CD4-positive, alpha-beta T cell (primary cell): ENCODE data around the gene CASP10. TPM values are rescaled to one million over a fixed set of nuclear protein-coding genes. Genes with fewer than 3 reads are reported as not detected.

Experiments
- ATAC-seq: fragments of 200-7000 bp; cut with Tn5 transposase; one replicate; pipeline ENCODE4 v1.10.0; 2022; ENCODE audit warnings: mild to moderate bottlenecking; ENCODE audit not compliant: poor library complexity
- CTCF ChIA-PET: fragments of 350-600 bp; sonication (Branson Sonifier 250); formaldehyde crosslinking; loops from one replicate; lab custom pipeline; 2021; ENCODE audit warnings: antibody characterized with exemption, inconsistent platforms; lab: Charles Lee
- POLR2A ChIA-PET: fragments of 350-600 bp; sonication (Branson Sonifier 250); formaldehyde crosslinking; loops from one replicate; lab custom pipeline; 2021; ENCODE audit warnings: antibody characterized with exemption, inconsistent platforms; lab: Charles Lee
- DNase-seq, 14 experiments: peaks; one replicate each; pipeline ENCODE4 v3.0.0-alpha.2; 2013 to 2020; ENCODE audit warnings: mixed read lengths in 2 of 14
- H3K27ac ChIP-seq, 2 donors: one replicate each; pipeline versions ENCODE4 v1.5.1 to v1.7.0; 2013; ENCODE audit warnings: low read length in 2 of 2, low read depth in 1 of 2, mild to moderate bottlenecking in 1 of 2
- H3K27me3 ChIP-seq, 2 experiments: 1 replicate in 1 of 2; 2 replicates in 1 of 2; pipeline versions ENCODE4 v1.6.1 to v1.7.0; 2013; ENCODE audit warnings: low read length in 2 of 2, control low read depth in 1 of 2, mild to moderate bottlenecking in 1 of 2, moderate library complexity in 1 of 2; ENCODE audit not compliant: insufficient read depth in 2 of 2, control insufficient read depth in 1 of 2
- H3K36me3 ChIP-seq: one replicate; pipeline ENCODE4 v1.6.1; 2013; ENCODE audit warnings: low read length, control low read depth; ENCODE audit not compliant: insufficient read depth
- H3K4me1 ChIP-seq: one replicate; pipeline ENCODE4 v1.6.1; 2013; ENCODE audit warnings: low read length, control low read depth; ENCODE audit not compliant: insufficient read depth
- H3K4me3 ChIP-seq: one replicate; pipeline ENCODE4 v1.5.1; 2013; ENCODE audit warnings: mild to moderate bottlenecking, low read length, moderate library complexity
- H3K9me3 ChIP-seq, 2 experiments: 1 replicate in 1 of 2; 2 replicates in 1 of 2; pipeline versions ENCODE4 v1.6.1 to v1.7.0; 2013; ENCODE audit warnings: low read length in 2 of 2, mild to moderate bottlenecking in 2 of 2, control low read depth in 1 of 2, moderate library complexity in 1 of 2; ENCODE audit not compliant: control insufficient read depth in 1 of 2, insufficient read depth in 1 of 2
- H3K27ac Mint-ChIP-seq: one replicate; pipeline ENCODE4 v1.8.0; 2020; ENCODE audit warnings: mixed read lengths
- H3K27me3 Mint-ChIP-seq: one replicate; pipeline ENCODE4 v1.8.0; 2021; ENCODE audit warnings: mixed read lengths
- H3K36me3 Mint-ChIP-seq: one replicate; pipeline ENCODE4 v1.8.0; 2021; ENCODE audit warnings: low read depth, mixed read lengths
- H3K4me1 Mint-ChIP-seq: one replicate; pipeline ENCODE4 v1.8.0; 2021; ENCODE audit warnings: low read depth, mixed read lengths
- H3K4me3 Mint-ChIP-seq: one replicate; pipeline ENCODE4 v1.8.0; 2020; ENCODE audit warnings: mild to moderate bottlenecking, mixed read lengths
- H3K9me3 Mint-ChIP-seq: one replicate; pipeline ENCODE4 v1.8.0; 2020; ENCODE audit warnings: mixed read lengths
- intact Hi-C, 2 experiments: fragments of 100-400 bp; cut with DNase I in 1 of 2; cut with micrococcal nuclease in 1 of 2; formaldehyde crosslinking; loops; one replicate each; pipeline versions ENCODE4 v1.15.1 to v1.9.0; 2023 to 2025; cut with DNase I, micrococcal nuclease
- total RNA-seq, 174 experiments: library from RNA in 2 of 174; stranded (reverse) in 2 of 174; gene quantifications; one replicate each; pipeline ENCODE4 v1.2.3 and lab custom pipeline; 2021 to 2026
- TF ChIP-seq, protein P1 (sequence below): fragments of 200-600 bp; IDR thresholded peaks from one replicate; pipeline ENCODE4 v1.8.0; 2022; ENCODE audit warnings: antibody characterized with exemption, mild to moderate bottlenecking

Gene CASP10
- total RNA-seq, 2 experiments from 2014 or later = 12.6 to 13.7 TPM

DNA sequence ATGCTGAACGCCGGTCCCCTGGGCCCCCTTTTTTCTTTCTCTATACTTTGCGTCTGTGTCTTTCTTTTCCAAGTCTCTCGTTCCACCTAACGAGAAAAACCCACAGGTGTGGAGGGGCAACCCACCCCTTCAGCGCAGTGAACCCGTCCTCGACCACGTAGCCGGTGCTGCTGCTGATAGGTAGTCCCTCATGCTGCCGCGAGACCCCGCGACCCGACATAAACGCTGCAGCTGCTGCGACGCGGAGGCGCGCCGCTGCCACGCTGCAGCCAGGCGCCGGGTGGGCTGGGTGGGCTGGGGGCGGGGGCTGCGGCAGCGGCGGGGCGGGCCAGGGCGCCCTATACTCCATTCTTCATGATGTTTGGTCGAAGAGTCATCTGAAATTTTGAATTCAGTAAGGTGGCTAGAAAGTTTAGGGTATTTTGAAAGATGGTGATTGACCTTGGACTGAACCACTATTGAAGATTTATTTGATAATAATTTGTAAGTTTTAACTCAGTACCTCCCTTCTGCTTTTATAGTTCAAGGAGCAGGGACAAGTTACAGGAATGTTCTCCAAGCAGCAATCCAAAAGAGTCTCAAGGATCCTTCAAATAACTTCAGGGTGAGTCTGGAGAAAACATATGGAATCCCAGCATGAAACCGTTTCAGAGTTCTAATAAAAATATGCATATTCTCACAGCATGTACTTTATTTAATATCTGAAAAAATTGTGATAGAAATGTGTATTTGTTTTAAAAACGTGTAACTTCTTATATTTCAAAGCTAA, 42.9 kb upstream of the CASP10 start:
- Histone ChIP-seq H3K27ac (no peak overlapping the region), H3K9me3 (no peaks in the 10 kb centered on the region), H3K4me1 (peaks cover 7% of the 10 kb centered on the region), H3K36me3 (peaks cover 90% of the 10 kb centered on the region), H3K27me3 (no peaks in the 10 kb centered on the region), H3K4me3 (no peak overlapping the region)
- Mint-ChIP-seq H3K27me3 (no peaks in the 10 kb centered on the region), H3K36me3 (peaks cover 92% of the 10 kb centered on the region), H3K4me3 (no peak overlapping the region), H3K27ac (no peak overlapping the region), H3K4me1 (peaks cover 14% of the 10 kb centered on the region), H3K9me3 (no peaks in the 10 kb centered on the region)
- ATAC-seq = no peak
- CTCF ChIA-PET = no interaction called here
- intact Hi-C loops = no loop called here
- DNase-seq = no peak
- TF ChIP-seq, protein P1, sequence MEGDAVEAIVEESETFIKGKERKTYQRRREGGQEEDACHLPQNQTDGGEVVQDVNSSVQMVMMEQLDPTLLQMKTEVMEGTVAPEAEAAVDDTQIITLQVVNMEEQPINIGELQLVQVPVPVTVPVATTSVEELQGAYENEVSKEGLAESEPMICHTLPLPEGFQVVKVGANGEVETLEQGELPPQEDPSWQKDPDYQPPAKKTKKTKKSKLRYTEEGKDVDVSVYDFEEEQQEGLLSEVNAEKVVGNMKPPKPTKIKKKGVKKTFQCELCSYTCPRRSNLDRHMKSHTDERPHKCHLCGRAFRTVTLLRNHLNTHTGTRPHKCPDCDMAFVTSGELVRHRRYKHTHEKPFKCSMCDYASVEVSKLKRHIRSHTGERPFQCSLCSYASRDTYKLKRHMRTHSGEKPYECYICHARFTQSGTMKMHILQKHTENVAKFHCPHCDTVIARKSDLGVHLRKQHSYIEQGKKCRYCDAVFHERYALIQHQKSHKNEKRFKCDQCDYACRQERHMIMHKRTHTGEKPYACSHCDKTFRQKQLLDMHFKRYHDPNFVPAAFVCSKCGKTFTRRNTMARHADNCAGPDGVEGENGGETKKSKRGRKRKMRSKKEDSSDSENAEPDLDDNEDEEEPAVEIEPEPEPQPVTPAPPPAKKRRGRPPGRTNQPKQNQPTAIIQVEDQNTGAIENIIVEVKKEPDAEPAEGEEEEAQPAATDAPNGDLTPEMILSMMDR = no peak
- POLR2A ChIA-PET = interaction anchor here (1.1 kb wide), 1 partner anchor 23 kb away, joined by 3 read pairs; no protein-coding TSS in a partner anchor

DNA sequence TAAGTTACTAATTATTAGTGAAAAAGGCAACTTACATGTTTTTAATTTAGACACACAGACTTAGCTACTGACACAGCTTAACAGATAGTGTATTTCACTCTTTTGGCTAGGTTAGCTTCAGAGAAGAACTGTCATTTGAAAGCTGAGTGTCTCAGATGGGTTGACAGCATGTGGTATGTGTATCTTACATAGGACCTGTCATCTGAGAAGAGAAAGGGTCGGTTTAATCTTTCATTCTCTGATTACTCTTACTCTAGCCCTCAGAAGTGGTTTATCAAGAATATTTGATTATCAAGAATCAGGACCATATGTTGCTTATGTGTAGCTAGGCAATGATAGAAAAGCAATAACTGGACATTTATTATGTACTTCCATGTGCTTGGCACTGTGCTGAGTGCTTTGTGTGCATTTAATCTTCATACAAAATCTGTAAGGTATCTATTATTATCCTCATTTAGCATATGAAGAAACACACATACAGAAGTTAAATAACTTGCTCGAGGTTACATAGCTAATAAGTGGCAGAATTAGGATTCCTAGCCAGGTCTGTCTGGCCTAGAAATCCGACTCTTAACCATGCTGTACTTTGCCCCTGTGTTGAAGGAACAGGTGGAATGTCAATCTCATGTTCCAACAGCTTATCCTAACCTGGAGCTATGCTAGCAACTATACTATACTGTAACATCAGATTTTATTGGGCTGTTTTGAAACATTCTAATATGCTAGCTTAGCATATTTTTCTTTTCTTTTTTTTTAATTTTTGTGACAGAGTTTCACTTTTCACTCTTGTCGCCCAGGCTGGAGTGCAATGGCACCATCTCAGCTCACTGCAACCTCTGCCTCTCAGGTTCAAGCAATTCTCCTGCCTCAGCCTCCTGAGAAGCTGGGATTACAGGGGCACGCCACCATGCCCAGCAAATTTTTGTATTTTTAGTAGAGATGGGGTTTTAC, 38.6 kb upstream of the CASP10 start:
- CTCF ChIA-PET = interaction anchor here (0.6 to 3.4 kb wide), 5 partner anchors 14 to 288 kb away, joined by 3 to 16 read pairs (median 3); no protein-coding TSS in a partner anchor
- intact Hi-C loops = no loop called here

More for the DNA sequence above, 38.6 kb upstream of the CASP10 start:
- peaks cover 84% of the 10 kb centered on the region for H3K36me3 Mint-ChIP-seq
- Histone ChIP-seq H3K36me3 (peaks cover 76% of the 10 kb centered on the region), H3K27me3 (no peaks in the 10 kb centered on the region), H3K9me3 (no peaks in the 10 kb centered on the region), H3K4me1 (no peaks in the 10 kb centered on the region), H3K27ac (no peak overlapping the region), H3K4me3 (no peak overlapping the region)
- DNase-seq = no peak
- no peak for ATAC-seq
- peaks cover 19% of the 10 kb centered on the region for H3K4me1 Mint-ChIP-seq
- peak overlapping the region; percentile 9 for H3K27ac Mint-ChIP-seq
- TF ChIP-seq, protein P1 = no peak
- H3K9me3 Mint-ChIP-seq = no peaks in the 10 kb centered on the region
- POLR2A ChIA-PET = interaction anchor here (0.6 to 2.6 kb wide), 7 partner anchors 9 to 281 kb away, joined by 3 to 25 read pairs (median 3); partner anchors contain the start of gene CFLAR
- no peak overlapping the region for H3K4me3 Mint-ChIP-seq
- H3K27me3 Mint-ChIP-seq = no peaks in the 10 kb centered on the region
